Neural progenitor cell (in vitro differentiated cells): ENCODE measurements around the gene ATP13A3.

Experiments used
- EZH2 ChIP-seq: fragments of 200-600 bp; sonication (generic); IDR thresholded peaks from 2 replicates; pipeline ENCODE4 v1.6.1; 2017; ENCODE audit warnings: antibody characterized with exemption, mild to moderate bottlenecking, moderate library complexity
- EZH2phosphoT487 ChIP-seq: fragments of 200-600 bp; sonication (generic); IDR thresholded peaks from 2 replicates; pipeline ENCODE4 v1.6.1; 2017; ENCODE audit warnings: antibody characterized with exemption
- TF ChIP-seq, protein P1 (sequence below): fragments of 200-600 bp; sonication (generic); IDR thresholded peaks from 2 replicates; pipeline ENCODE4 v1.5.1; 2017; ENCODE audit warnings: antibody characterized with exemption, mild to moderate bottlenecking

GRCh38 chr3:194504861-194505260, 18.1 kb upstream of the ATP13A3 start:
- TF ChIP-seq, protein P1, sequence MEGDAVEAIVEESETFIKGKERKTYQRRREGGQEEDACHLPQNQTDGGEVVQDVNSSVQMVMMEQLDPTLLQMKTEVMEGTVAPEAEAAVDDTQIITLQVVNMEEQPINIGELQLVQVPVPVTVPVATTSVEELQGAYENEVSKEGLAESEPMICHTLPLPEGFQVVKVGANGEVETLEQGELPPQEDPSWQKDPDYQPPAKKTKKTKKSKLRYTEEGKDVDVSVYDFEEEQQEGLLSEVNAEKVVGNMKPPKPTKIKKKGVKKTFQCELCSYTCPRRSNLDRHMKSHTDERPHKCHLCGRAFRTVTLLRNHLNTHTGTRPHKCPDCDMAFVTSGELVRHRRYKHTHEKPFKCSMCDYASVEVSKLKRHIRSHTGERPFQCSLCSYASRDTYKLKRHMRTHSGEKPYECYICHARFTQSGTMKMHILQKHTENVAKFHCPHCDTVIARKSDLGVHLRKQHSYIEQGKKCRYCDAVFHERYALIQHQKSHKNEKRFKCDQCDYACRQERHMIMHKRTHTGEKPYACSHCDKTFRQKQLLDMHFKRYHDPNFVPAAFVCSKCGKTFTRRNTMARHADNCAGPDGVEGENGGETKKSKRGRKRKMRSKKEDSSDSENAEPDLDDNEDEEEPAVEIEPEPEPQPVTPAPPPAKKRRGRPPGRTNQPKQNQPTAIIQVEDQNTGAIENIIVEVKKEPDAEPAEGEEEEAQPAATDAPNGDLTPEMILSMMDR: no peak
- no peak for TF ChIP-seq EZH2
- TF ChIP-seq EZH2phosphoT487: no peak
